Kidney (tissue), 14 donors: Measurements from ENCODE around the gene ARPC2. TPM values are rescaled to one million over a fixed set of nuclear protein-coding genes. Genes with fewer than 3 reads are reported as not detected.
"Not testable (repeated sequence)": the region's sequence is repeated elsewhere in the genome, so short reads cannot be mapped to it uniquely, and the experiment has no call there.

Source experiments
- DNase-seq, 5 donors: peaks; one replicate each; pipeline ENCODE4 v3.0.0-alpha.2; 2013 to 2020
- FAIRE-seq: peaks from 2 replicates; lab custom pipeline; 2012; peaks lifted over from hg19 to GRCh38; lab: Jason Lieb, UNC
- H3K27ac ChIP-seq, 2 donors: one replicate each; pipeline ENCODE4 v1.7.0; 2013; ENCODE audit warnings: low read depth in 2 of 2, low read length in 2 of 2, inconsistent platforms in 1 of 2
- H3K27me3 ChIP-seq: one replicate; pipeline ENCODE4 v1.7.1; 2013; ENCODE audit warnings: low read length, inconsistent platforms; ENCODE audit not compliant: control insufficient read depth, insufficient read depth
- H3K36me3 ChIP-seq, 3 donors: one replicate each; pipeline versions ENCODE4 v1.7.0 to v1.7.1; 2013; ENCODE audit warnings: low read length in 3 of 3, control low read depth in 1 of 3, inconsistent platforms in 1 of 3; ENCODE audit not compliant: insufficient read depth in 3 of 3, control insufficient read depth in 2 of 3
- H3K4me1 ChIP-seq, 3 donors: one replicate each; pipeline versions ENCODE4 v1.7.0 to v1.7.1; 2013; ENCODE audit warnings: low read length in 3 of 3, inconsistent platforms in 1 of 3, low read depth in 1 of 3; ENCODE audit not compliant: control insufficient read depth in 2 of 3, insufficient read depth in 2 of 3
- H3K4me3 ChIP-seq, 3 donors: one replicate each; pipeline versions ENCODE4 v1.7.0 to v1.8.1; 2013; ENCODE audit warnings: low read length in 3 of 3, control low read depth in 1 of 3, inconsistent platforms in 1 of 3
- H3K9ac ChIP-seq, 3 donors: one replicate each; pipeline versions ENCODE4 v1.7.0 to v1.7.1; 2013; ENCODE audit warnings: low read length in 3 of 3, control low read depth in 1 of 3, inconsistent platforms in 1 of 3
- H3K9me3 ChIP-seq, 3 donors: one replicate each; pipeline versions ENCODE4 v1.7.0 to v1.7.1; 2013; ENCODE audit warnings: low read length in 3 of 3, control low read depth in 1 of 3, inconsistent platforms in 1 of 3; ENCODE audit not compliant: control insufficient read depth in 2 of 3, insufficient read depth in 1 of 3
- intact Hi-C: fragments of 100-400 bp; cut with DNase I; formaldehyde crosslinking; loops from one replicate; pipeline ENCODE4 v1.11.1; 2022
- polyA plus RNA-seq: library from polyadenylated mRNA; stranded (reverse); fragments of 350-450 nt; fragmentation: Illumina TruSeq; extraction: RNeasy Lipid Tissue Mini Kit (QIAGEN cat#74804); gene quantifications from one replicate; pipeline ENCODE4 v1.2.3, GENCODE V29; 2014; ENCODE audit warnings: low read depth, low replicate concordance; ENCODE audit not compliant: insufficient read depth
- total RNA-seq: library from RNA; stranded (reverse); fragmentation: NEBNext Ultra II Directional; extraction: Animal tissue kit (Norgen Biotek cat#: 25700); gene quantifications from one replicate; pipeline ENCODE4 v1.2.1, GENCODE V29; 2021
- TF ChIP-seq, protein P1 (sequence below): IDR thresholded peaks from 3 replicates; pipeline ENCODE4 v1.5.1; 2012; ENCODE audit warnings: mild to moderate bottlenecking, moderate library complexity, borderline replicate concordance; ENCODE audit not compliant: insufficient read depth; ENCODE audit errors: extremely low read depth
- donor health status: control.
- donor health status: control.
- donor health status: control.
- donor health status: control.
- donor health status: control.
- donor health status: DM: yes; HTN: yes; CAD: no.
- donor health status: Normal renal cell carcinoma (clear cell type).

ARPC2 gene
- total and polyA plus RNA-seq, 2 donors from 2014 or later: 195 to 252 TPM

DNA sequence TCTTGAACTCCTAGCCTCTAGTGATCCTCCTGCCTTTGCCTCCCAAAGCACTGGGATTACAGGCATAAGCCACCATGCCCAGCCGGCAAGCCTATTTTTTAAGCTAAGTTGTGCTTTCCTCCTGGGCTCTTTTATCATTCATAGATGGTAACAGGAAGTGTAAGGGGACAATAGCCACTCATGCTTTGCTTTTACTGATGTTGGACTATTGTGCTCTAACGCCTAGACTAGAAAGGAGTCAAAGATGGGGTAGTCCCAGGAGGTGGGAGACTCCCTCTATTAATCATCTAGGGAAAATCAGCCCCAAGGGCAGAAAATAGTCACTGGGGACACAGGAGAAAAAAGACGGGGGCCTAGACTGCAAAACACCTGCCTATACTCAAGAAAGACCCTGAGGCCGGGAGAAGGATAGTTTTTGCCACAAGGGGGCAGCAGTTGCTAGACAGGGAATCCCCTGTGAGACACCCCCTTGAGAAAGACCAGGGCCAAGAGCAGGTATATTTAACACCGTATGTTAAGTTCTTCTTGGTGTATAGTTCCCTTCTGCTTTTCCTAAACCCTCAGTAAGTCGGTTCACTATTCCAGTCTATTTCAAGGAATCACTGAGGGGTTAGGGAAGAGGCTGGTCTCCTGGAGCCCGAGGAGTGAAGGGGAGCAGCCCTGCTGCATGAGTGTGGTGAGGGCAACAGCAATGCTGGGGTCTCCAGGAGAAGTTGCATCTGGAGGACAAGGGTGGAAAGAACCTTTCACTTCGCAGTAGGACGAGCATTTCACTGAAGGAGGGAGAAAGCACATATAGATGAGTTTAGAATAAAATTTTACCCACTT, 48.1 kb upstream of the ARPC2 start:
- Histone ChIP-seq H3K4me1 (no peaks in the 10 kb centered on the region), H3K4me3 (no peak overlapping the region), H3K9me3 (no peaks in the 10 kb centered on the region), H3K9ac (no peak overlapping the region), H3K36me3 (no peaks in the 10 kb centered on the region), H3K27me3 (no peaks in the 10 kb centered on the region), H3K27ac (no peak overlapping the region)
- intact Hi-C loops: no loop called here
- no peak for FAIRE-seq
- peak in 4 of 5 donors; percentile 36 to 66 (median 53) for DNase-seq
- TF ChIP-seq, protein P1, sequence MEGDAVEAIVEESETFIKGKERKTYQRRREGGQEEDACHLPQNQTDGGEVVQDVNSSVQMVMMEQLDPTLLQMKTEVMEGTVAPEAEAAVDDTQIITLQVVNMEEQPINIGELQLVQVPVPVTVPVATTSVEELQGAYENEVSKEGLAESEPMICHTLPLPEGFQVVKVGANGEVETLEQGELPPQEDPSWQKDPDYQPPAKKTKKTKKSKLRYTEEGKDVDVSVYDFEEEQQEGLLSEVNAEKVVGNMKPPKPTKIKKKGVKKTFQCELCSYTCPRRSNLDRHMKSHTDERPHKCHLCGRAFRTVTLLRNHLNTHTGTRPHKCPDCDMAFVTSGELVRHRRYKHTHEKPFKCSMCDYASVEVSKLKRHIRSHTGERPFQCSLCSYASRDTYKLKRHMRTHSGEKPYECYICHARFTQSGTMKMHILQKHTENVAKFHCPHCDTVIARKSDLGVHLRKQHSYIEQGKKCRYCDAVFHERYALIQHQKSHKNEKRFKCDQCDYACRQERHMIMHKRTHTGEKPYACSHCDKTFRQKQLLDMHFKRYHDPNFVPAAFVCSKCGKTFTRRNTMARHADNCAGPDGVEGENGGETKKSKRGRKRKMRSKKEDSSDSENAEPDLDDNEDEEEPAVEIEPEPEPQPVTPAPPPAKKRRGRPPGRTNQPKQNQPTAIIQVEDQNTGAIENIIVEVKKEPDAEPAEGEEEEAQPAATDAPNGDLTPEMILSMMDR: peak; percentile 37

DNA sequence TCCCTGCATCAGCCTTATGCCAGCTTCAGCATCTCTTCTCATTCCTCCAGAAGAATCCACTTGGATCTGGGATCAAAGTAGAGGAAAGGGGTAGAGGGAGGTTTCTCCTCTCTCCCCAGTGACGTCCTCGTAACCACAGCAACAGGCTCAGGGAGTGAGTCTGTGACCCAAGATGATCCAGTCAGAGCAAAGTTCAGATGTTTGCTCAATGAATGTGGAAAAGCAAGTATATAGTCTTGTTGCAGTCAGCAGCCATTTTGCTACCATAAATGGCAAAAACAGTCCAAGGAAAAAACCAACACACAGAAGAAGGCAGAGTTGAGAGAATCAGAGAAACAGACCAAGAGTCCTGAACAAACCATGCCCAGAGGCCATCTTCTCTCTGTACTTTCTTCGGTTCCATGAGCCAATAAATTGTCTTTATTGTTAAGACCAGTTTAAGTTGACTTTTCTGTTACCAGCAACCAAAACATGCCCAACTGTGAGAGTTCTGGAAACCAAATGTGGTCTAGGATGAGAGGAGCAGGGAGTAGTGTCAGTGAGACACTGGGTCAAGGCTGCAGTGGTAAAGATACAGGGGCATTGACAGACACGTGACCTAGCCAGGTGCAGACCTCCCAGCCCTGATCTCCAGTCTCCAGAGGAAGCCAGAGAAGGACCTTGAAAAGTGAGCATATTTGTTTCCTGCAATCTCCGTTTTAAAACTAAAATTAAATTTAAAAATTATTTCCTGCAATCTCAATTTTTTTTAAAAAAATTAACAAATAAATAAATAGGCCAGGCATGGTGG, 47.0 kb upstream of the ARPC2 start:
- FAIRE-seq (no peak), DNase-seq (peak in 3 of 5 donors; percentile 18 to 30 (median 24))
- Histone ChIP-seq H3K36me3 (no peaks in the 10 kb centered on the region), H3K9me3 (no peaks in the 10 kb centered on the region), H3K27me3 (no peaks in the 10 kb centered on the region), H3K4me3 (no peak overlapping the region), H3K4me1 (no peaks in the 10 kb centered on the region), H3K27ac (no peak overlapping the region), H3K9ac (no peak overlapping the region)
- TF ChIP-seq, protein P1: no peak
- intact Hi-C loops: no loop called here

DNA sequence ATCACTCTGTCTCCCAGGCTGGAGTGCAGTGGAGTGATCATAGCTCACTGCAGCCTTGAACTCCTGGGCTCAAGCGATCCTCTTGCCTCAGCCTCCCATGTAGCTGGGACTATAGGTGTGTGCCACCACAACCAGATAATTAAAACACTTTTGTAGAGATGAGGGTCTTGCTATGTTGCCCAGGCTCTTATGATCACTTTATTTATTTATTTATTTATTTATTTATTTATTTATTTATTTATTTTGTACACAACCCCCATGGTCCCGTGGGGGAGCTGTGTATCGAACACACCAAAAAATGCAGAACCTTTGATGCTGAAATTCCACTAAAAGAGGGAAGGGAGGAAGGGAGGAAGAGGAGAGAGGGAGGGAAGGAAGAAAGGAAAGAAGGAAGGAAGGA, 45.2 kb upstream of the ARPC2 start:
- H3K27me3 ChIP-seq, H3K27ac ChIP-seq, FAIRE-seq, DNase-seq, H3K36me3 ChIP-seq, H3K9ac ChIP-seq, H3K4me3 ChIP-seq, H3K9me3 ChIP-seq, H3K4me1 ChIP-seq, intact Hi-C loops: not testable (repeated sequence)

DNA sequence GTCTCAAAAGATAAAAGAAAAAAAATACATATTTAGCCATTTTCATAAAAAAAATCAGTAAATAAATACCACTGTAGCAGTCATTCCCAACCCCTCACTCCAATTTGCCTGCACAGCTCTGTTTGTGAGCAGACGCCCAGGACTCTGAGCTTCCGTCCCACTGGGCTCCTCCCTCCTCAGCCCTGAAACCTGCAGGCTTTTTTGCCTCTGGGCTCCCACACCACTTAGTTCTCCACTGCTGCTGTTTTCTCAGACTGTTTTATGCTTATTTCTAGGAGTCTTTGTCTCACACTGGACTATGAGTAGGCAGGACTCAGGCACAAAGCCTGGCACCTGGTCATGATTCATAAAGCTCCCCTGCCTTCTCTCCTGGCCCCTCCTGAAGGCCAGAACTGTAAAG, 44.1 kb upstream of the ARPC2 start:
- Histone ChIP-seq H3K9ac (no peak overlapping the region), H3K4me1 (no peaks in the 10 kb centered on the region), H3K27ac (no peak overlapping the region), H3K27me3 (no peaks in the 10 kb centered on the region), H3K4me3 (no peak overlapping the region), H3K36me3 (no peaks in the 10 kb centered on the region), H3K9me3 (no peaks in the 10 kb centered on the region)
- DNase-seq (no peak), FAIRE-seq (no peak)
- TF ChIP-seq, protein P1: no peak
- intact Hi-C loops: no loop called here
